GM19324 (cell line): Measurements from ENCODE around the gene MED25.
A peak's percentile ranks its signal among the peaks of the same experiment; 100 is the strongest.
"Not testable (repeated sequence)": the region's sequence is repeated elsewhere in the genome, so short reads cannot be mapped to it uniquely, and the experiment has no call there.

Experiments
- ATAC-seq: cut with Tn5 transposase; IDR thresholded peaks from one replicate; pipeline ENCODE4 v1.9.1; 2021; ENCODE audit warnings: mild to moderate bottlenecking, moderate library complexity; ENCODE audit not compliant: unreplicated experiment, low FRiP score

Gene MED25

DNA sequence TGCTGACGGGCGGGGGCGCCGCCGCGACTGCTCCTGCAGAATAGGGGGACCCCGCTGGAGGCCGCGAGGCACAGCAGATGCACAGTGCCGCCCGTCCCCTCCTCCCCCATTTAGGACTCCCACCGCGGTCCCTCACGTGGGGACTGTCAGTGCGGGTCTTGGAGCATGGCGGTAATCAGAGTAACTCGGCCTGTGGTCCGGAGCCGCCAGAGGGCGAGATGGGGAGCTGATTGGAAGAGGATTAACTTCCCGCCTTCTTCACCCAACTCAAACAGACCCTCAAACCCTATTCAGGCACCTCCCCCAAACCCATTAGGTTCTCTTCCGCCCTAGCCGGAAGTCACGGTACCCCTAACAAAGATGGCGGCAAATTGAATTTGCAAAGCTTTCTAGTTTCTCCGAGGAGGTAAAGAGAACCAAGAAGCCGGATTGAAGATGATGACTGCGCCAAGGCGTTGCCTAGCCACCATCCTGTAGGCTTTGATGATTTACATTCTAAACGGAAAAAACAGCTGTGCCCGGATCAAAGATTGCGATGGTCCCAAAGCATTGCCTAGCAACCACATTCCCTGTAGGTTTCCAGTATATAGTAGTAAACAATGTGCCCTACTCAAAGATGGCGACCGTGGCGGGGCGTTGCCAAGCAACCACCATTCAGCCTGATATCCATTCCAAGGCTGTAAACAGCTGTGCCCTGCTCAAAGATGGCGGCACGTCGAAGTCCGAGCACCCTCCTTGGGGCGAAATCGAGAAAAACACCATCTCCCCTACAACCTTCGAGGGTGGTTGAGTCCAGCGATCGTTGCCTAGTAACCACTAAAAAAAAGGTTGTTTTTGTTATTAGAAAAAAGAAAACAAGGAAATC, 4.9 kb upstream of the MED25 start, which contains the start of gene FUZ:
Gene FUZ (minus strand): TSS at position 296 of the 865 bp plus-strand sequence. CDS start 186 bp downstream, at position 110.
- ATAC-seq = peak; percentile 50

DNA sequence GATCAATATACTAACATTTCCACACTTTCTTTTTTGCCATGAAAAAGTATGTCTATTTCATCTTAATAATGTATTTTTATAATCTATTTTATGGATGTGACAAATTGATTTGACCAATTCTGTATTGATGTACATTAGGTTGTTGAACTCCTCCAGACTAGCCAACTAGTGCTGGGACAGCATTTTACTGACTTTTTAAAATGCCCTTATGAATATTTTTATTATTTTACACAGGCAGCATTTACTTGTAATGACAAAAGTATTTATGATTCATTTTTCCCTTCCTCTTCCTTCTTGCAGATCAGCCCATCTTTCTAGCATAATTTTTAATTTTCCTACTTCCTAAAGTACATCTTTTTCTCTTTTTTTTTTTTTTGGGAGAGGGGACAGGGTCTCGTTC, 4.1 kb upstream of the MED25 start:
- ATAC-seq = no peak

DNA sequence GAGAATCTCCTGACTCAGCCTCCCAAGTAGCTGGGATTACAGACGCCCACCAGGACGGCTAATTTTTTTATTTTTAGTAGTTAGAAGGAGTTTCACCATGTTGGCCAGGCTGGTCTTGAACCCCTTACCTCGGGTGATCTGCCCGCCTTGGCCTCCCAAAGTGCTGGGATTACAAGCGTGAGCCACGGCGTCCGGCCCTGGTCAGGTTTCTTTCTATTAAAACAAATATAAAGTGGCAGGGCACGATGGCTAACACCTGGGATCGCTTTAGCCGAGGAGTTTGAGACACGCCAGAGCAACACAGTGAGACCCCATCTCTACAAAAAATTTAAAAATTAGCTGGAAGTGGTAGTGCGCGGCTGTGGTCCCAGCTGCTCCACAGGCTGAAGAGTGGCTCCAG, 1.5 kb upstream of the MED25 start:
- ATAC-seq = no peak

GRCh38 chr19:49818649-49819370, 721 bp downstream of the MED25 start:
- ATAC-seq = no peak

DNA sequence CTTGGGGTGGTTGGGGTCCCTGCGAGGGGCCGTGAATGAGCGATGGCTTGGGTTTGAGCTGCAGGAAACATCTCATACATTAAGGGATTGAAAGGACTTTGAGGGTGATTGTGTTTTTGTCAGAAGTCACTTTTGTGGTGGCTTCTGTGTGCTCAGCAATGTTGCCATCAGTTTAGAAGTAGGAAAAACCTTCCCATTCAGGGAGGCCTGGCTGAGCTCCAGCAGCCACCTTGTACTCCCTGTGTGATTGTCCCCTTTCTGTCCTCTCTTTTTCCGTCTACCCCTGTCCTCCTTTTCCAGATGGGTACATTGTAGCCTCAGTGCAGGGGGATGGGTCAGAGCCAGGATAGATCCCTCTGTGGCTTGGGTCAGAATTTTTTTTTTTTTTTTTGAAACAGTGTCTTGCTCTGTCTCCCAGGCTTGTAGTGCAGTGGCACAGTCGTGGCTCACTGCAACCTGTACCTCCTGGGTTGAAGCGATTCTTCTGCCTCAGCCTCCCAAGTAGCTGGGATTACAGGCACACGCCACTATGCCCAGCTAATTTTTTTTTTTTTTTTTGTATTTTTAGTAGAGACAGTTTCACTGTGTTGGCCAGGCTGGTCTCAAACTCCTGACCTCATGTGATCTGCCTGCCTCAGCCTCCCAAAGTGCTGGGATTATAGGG, 1.5 kb downstream of the MED25 start:
- not testable (repeated sequence) for ATAC-seq

- ATAC-seq = no peak
Measured at GRCh38 chr19:49820125-49820524, 2.0 kb downstream of the MED25 start.

DNA sequence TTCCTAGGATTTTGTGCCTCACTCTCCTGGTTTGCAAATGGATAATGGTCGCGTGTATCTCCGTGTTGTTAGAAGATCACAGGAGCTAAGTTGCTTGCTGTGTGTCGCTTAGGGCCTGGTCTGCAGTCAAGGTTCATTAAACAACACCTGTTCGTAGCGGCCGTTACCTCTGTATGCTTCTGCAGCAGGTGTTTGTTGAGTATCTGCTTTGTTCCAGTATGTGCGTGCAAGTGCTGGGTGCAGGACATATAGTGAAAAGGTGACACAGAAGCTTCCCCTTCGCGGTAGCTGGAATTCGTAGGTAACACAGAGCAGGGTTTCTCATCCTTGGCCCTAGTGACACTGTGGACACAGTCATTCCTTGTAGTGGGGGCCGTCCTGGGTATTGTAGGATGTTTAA, 5.4 kb downstream of the MED25 start:
- no peak for ATAC-seq

GRCh38 chr19:49824662-49825061, 6.6 kb downstream of the MED25 start:
- ATAC-seq = no peak

DNA sequence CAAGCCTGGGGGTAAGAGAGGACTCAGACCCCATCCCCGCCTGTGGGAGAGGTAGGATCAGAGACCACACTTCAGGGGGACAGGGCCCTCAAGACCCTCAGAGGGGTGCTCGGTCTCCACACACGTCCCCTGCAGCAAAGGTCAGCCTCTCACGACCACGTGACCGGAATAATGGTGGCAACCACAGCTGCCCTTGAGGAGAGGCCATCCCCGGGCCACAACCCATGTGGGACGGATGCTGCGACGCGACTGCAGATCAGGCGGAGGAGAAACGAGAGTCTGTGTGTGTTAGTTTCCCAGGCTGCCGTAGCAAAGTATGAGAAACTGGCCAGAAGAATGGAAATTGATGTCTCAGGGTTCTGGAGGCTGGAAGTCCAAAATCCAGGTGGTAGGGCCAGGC, 8.9 kb downstream of the MED25 start:
- no peak for ATAC-seq

DNA sequence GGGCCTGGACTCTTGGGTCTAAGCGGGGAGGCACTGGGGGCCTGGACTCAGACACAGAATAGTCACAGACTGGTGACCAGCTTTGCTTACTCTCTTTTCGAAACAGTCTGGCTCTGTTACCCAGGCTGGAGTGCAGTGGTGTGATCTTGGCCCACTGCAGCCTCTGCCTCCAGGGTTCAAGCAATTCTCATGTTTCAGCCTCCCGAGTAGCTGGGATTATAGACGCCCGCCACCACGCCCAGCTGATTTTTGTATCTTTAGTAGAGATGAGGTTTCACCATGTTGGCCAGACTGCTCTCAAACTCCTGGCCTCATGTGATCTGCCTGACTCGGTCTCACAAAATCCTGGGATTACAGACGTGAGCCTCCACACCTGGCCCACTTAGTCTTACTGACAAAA, 11.1 kb downstream of the MED25 start:
- no peak for ATAC-seq

- no peak for ATAC-seq
Measured at GRCh38 chr19:49829721-49830120, 11.6 kb downstream of the MED25 start.

DNA sequence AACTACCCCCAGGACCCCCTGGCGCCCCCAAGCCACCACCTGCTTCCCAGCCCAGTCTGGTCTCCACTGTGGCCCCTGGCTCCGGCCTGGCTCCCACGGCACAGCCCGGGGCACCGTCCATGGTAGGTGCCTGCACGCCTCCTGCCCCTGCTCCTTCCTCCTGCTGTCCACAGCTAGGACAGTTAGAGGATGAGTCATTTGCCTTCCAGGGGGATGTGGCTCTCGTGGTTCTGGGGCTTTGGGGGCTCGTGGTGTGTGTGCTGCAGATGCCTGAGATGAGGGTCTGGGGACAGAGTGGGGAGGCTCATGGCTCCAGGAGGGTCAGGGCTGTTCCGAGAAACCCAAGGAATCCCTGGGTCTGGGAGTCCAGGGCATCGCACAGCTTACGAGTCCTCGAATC, 12.7 kb downstream of the MED25 start:
- no peak for ATAC-seq

DNA sequence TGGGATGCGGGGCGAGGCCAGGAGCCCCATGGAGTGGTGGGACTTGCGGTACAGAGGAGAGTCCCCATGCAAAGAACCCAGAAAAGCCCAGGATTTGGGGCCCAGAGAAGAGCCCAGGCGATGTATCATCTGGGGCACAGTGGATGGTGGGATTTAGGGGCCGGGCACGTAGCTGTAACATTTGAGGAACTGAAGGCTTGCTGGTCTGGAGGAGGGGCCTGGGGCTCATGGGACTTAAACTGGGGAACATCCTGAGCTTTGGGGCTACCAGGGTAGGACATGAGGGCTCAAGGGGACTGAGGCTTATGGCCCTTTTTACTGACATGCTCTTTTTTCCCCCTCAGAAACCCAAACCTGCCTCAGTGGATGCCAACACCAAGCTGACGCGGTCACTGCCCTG, 13.5 kb downstream of the MED25 start:
- ATAC-seq = no peak

DNA sequence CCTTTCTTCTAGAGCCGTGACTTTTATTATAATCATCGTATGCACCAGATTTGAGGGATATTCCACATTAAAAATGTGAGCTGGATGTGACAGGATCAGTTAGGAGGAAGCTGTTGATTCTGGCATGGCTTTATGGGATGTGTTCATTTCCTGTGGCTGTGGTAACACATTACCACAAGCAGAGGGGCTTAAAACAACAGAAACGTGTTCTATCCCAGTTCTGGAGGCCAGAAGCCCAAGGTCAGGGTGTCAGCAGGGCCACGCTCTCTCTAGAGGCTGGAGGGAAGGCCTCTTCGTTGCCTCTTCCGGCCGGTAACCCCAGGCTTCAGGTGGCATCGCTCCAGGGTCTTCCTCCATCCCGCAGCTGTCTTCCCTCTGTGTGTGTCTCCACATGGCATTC, 14.5 kb downstream of the MED25 start:
- ATAC-seq = no peak

DNA sequence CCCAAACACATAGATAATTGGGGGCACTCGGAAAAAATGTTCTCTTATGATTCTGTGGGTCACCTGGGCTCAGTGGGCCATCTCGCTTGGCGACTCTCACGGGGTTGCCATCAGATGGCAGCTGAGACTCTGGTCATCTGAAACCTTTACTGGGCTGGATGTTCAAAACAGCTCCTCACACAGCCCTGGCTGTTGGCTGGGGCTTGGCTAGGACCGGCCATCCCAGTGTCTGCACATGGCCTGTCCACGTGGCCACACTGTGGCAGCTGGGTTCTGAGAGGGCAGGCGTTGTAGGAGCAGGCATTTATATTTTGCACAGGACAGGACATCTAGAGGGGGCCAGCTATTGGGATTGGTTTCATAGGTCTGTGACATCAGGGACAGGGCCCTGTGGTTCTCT, 15.5 kb downstream of the MED25 start:
- ATAC-seq = no peak

DNA sequence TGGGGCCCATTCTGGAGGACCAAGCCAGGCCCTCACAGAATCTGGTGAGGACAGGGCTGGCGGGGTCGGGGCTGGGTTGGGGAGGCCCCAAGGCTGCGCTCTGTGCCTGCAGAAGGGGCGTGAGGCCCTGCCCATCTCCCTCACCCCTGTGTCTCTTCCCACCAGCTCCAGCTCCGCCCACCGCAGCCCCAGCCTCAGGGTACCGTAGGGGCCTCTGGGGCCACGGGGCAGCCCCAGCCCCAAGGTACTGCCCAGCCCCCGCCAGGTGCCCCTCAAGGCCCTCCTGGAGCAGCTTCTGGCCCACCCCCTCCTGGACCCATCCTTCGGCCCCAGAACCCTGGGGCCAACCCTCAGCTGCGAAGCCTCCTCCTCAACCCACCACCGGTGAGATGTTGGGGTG, 17.5 kb downstream of the MED25 start:
- ATAC-seq = no peak

DNA sequence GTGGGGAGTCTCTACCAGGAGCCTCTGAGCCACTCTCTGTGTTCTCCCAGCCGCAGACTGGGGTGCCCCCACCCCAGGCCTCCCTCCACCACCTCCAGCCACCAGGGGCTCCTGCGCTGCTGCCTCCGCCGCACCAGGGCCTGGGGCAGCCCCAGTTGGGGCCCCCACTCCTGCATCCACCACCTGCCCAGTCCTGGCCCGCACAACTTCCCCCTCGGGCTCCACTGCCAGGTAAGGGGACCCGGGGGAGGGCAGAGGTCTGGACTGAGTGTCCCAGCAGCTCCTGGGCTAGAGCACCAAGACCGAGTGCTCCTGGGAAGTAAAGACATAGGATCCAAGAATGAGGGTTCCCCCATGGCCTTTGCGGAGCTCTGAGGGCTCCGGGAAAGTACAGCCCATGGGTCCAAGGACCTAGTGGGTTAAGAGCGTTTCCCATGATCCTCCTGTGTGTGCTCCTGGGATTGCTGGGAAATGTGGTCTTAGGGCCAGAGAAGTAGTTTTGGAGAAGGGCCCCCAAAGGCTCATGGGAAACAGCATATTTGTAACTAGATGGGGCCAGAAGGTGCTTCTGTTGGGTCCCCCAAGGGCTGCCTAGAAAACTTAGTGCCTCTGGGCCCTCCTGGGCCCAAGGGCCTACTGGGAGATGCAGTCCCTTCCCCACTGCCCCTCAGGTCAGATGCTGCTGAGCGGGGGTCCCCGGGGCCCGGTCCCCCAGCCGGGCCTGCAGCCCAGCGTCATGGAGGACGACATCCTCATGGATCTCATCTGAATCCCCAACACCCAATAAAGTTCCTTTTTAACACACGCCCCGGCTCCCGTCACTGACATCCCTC, 18.3 kb downstream of the MED25 start:
- ATAC-seq = no peak

DNA sequence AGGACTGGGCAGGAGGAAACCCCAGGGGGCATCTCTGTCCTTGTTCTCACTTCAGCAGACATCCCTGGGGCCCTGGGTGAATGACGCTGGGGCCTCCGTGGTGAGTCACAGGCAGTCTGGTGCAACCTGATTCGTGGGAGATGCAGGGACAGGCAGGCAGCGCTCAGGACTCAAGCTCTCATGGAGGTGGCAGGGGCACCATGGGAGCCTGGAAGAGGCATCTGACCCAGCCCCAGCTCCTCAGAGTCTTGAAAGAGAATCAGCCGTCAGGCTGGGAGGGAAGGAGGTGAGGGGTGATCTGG, 18.9 kb downstream of the MED25 start:
- no peak for ATAC-seq

DNA sequence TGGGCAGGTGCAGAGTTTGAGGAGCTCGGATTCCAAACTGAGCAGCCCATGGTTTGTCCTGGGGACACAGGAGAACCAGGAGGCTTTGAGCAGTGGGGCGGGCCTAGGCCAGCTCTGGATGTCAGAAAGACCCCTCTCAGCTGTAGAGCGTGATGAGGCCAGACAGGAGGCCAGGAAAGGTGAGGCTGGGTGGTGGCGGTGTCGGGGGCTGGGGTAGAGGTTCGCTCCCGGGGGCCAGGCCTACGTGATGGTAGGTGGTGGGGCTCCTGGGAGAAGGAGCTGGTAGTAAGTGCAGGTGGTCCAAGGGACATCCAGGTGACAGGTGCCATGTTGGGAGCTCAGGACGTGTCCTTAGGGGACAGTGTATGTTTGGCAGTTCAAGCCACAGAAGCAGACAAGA, 19.3 kb downstream of the MED25 start:
- no peak for ATAC-seq

DNA sequence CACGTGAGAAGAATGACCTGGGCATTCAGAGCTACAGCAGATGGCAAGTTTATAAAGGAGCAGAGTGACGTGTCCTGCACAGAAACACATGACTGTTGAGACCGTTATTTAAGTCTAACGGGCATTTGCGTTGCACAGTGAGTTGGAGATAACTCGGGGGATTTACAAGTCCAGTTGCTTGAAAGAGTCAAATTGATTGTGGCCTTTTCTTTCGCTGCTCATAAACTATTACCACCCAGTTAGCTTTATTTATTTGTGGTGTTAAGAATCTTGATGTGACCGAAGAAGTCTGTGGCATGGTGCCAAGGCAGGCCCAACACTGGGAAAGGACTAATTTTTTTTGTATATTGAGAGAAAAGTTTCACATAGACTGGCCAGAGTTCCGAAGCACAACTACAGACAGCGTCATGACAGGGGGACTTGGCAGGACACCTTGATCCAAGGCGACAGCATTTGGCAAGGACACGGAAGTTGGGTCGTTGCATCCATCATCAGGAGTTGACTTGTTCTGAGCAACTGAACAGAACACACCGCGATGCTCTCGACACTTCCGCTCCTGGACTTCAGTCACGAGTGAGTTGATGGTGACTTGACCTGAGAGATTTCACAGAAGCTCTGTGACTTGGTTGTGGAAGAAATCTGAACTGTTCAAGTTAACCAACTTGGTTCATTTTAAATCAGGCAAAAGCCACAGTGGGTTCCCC, 20.9 kb downstream of the MED25 start:
- ATAC-seq = no peak
